Activated CD4-positive, alpha-beta T cell treated with anti-CD3 and anti-CD28 coated beads, Interleukin-10, Interleukin-2, amounts not matched to agents 100 ng/mL and 50 ng/mL, durations not matched to agents 16 hours and 8 hours (primary cell): Measurements from ENCODE around the gene BNC2.

Experiments used
- DNase-seq: peaks from one replicate; pipeline ENCODE4 v3.0.0-alpha.2; 2020

Gene BNC2

DNA sequence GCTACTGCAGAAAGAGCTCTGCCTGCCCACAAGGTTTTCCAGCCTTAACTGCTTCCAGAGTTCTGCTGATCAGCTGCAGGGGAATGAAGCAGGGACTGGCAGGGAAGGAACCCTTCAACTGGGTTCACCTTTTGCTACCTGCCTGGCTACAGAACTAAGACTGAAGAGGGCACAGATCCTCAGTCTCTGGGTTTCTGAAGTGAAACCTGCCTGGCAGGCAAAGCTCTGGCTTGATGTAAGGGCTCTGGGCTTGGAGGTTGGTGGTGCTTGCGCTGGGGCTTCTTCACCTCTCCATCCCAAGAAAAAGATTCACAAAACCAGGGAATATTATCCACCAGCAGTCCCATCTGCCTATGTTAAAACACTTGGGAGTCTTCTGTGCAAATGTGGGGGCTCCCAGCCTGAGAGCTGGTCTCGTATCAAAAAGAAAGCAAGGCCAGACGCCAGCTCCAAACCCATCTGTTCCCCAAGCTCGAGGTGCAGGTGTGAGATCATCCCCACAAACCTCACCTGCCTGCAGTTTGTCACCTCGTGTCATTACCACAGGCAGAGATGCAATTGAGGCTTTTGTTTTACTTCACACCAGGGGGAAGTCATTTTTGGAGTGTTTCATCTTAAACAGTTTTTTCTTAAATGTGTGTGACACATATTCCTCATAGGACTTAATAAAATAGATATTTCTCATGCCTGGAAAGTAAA lies 58.3 kb downstream of the BNC2 start:
- no peak for DNase-seq

DNA sequence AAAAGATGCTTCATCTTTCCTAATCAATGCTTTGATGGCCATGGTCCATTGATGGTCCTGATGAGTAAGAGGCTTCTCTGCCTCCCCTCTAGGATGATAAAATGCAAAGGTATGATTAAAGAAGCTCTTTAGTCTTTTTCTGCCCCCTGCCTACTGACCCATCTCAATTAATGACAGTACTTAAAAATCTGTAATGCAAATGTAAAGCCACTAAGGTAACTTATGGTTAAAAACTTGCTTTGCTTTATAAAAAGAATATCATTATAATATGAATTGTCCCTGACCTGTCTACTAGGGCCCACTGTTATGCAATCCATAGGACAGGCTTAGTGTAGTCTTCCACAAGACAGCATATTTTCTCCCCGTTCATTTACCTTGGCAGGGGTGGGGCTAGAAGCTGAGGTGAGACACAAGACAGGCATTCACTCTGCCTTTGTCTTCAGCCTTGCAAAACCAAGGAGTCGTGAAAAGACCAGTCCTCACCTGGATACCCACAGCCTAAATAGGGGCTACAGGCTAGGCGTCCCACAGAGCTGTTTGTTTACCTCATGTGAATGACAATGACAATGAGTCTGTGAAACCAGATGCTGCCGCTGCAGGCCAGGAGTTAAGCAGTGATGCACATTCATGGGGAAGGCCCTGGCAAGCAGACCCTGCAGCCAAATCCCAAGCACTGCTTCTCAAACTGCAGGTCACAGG lies 60.4 kb downstream of the BNC2 start:
- DNase-seq: no peak

DNA sequence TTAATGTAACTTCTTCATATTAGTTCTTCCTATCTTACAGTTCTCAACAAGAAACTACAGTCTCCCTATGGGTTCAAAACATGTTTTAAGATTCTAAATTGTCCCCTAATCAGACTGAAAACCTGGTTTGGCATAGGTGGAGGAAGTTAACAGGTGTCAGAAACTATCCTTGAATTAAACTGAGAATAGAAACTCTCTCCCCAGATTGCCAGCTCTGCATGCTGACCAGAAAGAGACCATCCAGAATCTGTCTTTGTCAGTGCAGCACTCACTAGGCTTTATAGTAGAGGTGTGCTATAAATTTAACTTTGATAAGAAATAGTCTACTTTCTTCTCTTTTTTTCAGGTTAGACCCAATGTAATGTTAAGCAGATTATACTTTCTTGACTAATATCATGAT lies 63.8 kb downstream of the BNC2 start:
- DNase-seq: no peak

DNA sequence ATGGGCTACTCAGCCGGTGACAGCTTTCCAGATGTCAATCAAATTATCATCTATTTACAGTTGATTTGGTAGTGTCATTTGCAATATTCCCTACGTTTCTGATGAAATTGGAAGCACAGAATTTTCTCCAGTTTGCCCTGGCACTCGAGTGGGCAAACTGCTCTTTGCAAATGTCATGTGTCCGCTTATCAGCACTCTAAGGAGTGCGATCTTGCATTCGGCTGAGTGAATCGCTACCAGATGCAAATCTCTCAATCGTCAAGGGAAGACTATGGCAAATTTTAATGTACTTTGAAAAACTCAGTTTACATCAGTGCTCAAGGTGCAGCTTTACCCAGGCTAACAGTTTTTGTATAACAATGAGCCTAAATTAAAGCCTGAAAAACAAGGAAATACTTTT lies 66.8 kb downstream of the BNC2 start:
- no peak for DNase-seq

DNA sequence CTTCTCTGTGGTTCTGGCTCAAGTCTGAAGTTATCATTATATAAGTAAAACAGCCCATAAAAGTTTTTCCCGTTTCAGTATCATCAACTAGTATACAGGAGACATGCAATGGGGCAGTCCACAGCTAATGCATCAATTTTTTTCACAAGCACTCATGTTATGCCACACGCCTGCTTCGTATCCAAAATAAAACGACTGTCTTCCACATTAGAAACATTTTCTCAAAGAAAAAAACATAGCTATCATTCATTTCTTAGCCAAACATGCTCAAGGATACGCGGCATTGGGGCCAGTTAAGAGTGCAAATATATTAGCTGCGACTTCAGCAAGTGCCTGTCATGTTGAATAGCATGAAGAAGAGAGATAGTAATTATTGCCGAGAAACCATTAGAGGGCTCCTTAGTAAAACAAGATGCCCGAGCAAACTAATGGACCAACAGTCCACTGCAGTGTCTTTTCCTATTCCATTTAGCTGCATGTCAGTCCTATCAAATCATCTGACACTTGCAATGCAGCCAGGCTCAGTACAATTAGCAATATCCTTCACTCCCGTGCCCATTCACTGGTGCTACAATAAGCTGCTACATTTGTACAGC lies 68.5 kb downstream of the BNC2 start:
- no peak for DNase-seq

DNA sequence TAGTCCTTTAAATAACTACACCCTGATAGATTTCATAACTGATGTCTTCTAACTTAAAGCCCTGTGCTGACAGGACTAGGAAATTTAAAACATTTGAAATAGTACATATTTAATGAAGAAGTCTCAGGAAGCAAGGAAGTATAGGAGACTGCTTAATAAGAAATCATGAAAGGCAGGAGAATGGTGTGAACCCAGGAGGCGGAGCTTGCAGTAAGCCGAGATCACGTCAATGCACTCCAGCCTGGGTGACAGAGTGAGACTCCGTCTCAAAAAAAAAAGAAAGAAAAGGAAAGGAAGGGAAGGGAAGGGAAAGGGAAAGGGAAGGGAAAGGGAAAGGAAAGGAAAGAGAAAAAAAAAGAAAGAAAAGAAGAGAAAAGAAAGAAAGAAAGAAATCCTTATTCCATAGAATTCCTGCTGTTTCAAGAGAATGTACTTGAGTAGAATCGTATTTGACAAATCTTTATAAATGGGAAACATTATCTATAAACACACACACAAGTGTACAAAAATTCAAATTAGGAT lies 74.1 kb downstream of the BNC2 start:
- no peak for DNase-seq

DNA sequence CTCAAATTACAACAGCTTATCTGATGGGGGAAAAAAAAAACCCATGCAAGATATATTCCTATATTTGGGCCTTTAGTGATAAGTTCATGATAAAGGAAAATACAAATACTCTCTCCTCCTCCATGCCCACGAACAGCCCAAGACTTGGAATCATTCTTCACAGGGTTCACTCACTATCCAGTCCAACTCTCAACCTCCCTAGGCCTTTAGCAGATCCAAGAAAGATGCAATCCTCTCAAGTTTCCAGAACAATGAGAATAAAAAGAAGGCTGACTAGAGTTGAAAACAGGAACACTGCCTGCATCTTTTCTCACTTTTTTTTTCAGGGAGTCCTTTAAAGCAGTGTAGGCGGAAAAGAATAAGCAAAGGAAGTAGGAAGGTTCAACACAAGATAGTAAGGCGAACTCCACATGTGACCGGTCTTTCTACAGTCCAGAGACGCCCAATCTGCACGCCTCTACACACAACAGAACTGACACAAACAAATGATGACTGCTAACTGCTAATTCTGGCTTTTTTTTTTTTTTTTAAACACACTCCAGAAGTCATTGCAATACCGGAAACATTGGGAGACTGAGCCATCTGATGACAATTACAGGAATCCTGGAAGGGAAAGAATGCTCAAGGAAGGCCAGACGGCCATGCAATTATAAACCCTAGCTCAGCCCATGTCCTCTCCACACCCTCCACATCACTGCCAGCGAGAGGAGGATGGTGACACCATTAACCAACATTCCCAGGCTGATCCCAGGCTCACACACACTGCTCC lies 75.4 kb downstream of the BNC2 start:
- DNase-seq: no peak

DNA sequence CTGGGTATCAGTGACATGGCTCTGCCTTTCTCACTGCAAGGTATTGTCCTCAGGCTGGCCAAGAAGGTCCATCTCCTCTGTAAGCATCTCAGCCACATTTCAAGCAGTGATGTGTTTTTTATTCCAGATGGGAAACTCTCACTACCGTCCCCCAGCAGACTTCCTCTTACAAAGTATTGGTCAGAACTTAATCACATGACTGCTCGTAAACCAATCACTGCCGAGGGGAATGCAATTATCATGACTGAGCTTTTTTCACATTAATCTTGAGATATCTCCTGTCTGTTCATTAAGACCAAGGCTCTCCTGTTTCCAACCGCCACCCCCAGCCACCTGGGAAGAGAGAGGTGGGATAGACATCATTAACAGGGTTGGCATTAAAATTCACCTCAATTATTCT lies 76.4 kb downstream of the BNC2 start:
- DNase-seq: no peak

DNA sequence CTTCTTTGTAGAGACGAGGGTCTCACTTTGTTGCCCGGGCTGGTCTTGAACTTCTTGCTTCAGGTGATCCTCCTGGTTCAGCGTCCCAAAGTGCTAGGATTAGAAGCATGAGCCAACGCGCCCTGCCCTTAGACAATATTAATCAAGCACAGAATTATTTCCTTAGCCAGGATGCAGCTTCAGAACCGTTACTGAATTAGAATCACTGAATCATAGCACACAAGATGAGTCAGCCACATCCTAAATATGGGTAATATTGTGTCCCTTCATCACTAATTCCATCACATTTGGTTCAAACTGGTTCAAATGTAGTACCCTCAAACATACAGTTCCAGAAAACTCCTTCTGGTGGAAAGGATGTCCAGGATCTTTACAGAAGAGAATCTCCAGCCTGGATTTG lies 82.7 kb downstream of the BNC2 start:
- DNase-seq: no peak

DNA sequence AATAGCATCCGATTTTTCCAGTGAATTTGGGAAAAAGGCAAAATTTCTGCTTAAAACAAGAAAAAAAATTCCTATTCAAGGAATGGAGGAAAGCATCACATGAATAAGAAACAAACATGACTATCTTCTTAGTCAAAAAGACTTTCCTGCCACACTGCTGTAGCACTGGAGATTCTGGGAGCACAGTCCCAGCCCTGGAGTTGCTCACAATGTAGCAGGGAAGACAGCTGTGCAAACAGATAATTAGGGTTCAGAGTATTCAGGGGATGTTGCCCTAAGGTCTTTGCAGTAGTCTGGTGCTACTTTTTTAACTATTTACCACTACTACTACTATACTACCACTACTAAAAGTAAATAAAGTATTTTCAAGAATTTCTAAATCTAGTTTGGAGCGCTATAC lies 86.5 kb downstream of the BNC2 start:
- DNase-seq: no peak

DNA sequence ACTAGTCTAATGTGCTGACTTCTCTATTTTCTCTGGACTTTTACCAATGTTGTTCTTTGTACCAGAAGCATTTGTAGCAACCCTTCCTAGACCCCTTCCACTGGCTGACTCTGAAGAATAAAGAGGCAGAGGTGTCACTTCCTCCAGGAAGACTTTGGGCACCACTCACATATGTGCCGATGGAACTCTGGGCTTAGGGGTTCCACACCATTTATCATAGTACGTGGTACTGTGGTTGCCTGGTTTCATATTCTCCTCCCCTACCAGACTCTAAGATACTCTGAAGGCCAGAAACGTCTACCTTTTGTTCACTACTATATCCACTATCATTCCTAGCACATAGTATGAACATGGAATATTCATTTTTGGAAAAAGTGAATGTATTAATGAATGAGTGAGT lies 88.0 kb downstream of the BNC2 start:
- no peak for DNase-seq

DNA sequence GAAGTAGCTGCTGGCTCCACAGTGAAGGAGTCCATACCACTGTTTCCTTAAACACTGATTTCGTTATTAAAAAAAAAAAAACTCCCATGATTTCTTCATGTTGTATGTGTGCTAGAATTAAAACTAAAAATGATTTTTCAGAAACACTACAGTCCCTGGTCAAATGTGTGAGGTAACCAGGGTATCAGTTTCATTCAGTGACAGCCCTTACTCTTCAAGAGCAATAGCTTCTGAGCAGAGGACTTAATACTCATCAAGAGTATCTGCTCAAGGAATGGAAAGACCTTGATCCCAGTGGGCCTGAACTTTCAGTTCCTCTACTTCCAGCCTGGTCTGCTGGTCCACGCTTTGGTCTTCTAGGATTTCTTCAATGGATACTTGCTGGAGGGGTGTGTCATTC lies 95.1 kb downstream of the BNC2 start:
- DNase-seq: no peak

DNA sequence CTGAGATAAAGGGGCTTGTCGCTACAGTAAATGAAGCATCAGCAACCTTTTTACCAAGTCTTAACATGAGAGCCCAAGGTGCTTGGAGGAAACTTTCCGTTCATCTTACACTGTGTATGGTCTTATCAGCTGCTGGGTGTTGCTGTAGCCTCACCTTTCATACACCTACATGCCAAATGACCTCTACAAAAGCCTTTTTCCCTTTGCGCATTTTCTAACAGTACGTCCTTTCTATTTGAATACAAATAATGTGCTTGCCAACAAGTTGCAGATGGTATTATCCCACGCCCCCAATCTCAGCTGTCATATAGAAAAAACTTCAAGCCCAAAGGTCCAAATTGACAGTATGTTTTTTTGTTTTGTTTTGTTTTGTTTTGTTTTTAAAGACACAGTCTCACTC lies 96.9 kb downstream of the BNC2 start:
- no peak for DNase-seq

DNA sequence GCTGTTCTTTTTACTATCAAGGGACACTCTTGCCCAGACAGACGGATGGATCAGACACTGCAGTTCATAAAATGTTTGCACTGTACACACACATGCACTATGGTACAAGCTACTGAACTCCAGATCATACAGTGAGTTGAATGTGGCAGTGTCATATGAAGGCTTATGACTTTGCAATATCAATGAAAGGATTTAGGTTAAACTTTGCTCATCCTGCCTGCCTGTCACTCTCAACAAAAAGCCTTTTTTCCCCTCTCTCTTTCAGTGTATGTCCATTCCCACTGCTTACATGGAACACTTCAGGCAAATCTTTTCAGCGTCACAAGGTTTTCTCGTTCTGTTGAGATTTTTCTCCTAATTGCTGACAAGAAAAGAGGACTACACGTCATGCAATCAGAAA lies 97.4 kb downstream of the BNC2 start:
- DNase-seq: no peak

DNA sequence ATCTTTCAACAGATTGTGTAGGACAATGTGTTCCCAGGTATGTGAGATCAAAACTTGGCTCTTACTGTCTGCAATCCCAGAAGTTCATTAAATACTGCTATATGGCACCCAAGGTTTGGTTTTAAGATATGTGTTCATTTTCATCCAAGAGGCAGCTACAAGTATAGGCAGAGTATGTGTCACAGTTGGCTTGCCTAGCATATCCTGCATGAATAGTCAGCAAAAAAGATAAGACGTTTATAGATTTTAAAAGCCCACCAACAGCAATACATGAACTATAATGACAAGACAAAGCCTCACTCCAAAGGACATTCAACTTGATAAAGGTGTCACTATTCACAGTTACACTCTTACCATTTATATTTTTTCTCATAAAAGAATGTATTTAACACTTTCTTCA lies 99.1 kb downstream of the BNC2 start:
- DNase-seq: no peak

DNA sequence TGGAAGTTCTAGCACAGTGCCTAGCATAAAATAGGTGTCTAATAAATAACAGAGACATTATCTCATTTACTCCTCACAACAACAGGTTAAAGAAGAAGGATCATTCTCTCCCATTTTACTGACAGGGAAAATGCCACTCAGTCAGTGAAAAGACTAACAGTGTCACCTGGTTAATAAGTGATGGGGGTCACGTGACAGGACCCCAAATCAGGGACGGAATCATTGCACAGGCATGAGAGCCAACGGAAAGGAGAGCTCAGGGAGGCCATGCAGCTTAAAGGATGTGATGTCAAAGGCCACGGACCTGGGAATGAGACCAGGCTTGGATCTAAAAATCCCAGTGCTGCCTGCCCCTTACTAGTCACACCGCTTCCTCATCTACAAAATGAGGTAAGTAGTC lies 101.2 kb downstream of the BNC2 start:
- DNase-seq: no peak

DNA sequence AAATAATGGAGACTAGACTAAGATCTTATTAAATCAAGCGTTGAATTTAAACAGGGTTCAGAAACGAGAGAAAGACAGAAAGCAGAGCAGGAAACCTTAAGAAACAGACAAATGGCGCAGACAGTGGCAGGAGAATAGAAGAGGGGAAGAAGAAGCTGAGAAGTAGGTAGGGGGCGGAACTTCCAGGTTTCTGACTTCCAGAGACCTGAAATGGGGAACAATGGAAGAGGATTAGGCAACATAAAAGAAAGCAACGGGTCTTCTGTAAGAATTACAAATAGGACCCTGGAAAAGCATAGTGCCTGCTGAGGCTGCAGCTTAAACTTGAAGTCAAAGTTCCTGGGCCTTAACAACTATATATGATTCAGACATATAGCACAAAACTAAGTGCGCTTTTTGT lies 101.7 kb downstream of the BNC2 start:
- no peak for DNase-seq

DNA sequence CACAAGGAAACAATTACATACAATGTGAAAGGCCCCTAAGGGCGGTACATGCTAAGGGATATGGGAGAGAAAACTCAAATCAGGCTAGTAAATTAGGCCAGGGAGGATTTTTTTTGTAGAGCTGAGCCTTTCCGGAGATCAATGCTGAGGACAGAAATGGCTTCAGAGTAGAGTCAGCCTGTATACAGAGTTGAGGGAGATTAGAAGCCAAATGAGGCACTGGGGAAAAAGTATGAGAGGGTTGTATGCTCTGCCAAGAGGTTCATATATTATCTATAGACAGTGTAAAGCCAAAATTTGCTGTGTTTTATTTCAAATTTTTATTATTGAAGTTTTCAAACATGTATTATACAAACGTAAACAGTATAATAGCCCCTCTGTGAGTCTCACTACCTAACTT lies 103.1 kb downstream of the BNC2 start:
- no peak for DNase-seq

DNA sequence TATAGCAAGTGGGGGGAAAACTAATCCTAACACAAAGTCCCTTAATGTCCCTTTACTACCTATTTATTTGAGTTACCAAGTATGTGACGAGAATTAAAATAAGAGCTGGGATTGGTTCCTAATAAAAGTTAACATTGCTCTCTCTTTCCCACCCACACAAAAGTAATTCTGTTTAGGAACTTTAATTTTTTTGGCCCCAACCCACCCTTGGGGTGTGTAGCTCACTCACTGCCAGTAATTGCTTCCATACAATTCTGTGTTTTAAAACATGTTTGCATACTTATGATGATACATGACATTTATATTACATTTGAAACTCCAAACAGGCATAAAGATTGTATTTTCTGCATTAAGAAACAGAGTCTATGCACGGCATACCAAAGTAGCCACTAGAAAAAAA lies 106.5 kb downstream of the BNC2 start:
- DNase-seq: no peak

DNA sequence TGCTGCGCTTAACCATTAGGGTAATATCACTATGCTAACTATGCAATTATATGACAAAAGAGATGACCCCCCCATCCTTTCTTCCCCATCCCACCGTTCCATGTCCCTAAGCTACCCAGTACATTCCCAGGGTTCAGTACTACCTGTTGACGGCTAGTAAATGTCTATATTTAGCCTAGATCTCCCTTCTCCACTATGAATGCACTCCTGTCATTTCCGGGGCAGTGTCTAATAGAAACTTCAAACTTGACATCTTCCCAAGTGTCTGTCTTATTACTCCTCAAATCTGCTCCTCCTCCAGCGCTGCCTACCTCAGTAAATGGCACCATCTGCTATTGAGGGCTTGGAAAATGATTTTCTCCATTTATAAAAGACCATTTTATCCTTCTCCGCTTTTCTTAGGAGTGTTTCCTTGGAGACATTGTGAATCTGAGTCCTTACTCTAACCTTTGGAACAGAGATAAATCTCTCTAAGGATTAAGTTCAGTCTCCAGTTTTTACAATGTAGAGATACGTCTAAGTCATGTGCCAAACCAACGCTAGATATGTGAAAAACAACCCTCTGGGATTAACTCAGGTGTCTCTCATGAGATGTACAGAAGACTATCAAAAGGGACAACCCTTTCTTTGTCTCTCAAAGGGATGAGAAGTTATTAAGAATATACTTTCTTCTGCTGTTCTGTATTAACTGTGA lies 114.9 kb downstream of the BNC2 start:
- DNase-seq: no peak

DNA sequence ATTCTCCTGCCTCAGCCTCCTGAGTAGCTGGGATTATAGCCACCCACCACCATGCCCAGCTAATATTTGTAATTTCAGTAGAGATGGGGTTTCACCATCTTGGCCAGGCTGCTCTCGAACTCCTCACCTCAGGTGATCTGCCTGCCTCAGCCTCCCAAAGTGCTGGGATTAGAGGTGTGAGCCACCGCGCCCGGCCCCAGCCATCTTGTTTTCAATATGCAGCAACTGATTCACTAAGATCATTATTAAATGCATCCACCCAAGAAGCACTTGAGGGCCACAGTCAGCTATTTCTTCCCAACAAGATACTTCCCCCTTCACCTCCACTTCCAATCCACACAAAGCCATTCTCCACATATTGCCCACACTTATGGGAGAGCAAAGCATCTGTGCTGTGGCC lies 115.8 kb downstream of the BNC2 start:
- DNase-seq: no peak

DNA sequence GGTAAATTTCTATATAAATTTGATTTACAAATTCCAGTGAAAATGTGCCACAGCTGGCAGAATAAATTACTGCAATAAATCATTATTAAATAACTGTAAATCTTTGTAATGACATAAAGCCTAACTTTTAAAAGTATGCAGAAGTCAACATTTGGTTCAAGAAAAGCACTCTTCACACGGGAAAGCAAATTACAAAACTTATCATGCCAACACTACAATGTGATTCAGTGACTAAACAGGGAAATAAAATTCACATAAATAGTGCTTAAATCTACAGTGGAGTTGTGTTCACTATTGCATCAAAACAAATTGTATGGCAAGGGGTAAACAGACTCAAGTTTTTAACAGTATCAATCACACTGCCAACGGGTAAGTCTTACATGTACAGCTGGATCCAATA lies 117.2 kb downstream of the BNC2 start:
- DNase-seq: no peak

DNA sequence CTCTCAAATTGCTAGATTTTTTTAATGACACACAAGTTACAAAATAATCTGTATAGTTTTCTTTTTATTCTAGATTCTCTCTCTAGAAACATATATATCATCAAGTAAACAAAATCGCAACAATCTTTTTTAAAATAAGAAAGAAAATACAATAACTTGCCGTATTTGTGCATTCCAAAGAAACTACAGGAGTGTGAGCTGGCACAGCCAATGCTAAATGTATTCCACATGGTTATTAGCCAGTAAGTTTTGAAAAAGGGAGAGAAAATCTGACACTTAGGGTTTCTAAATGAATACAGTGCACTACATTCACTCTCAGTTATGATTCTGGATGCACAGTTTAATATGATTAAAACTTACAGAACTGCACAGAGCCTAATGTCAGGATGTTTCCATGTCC lies 117.9 kb downstream of the BNC2 start:
- no peak for DNase-seq
